Measurements from ENCODE around the gene NAALADL2.

NAALADL2 gene

DNA sequence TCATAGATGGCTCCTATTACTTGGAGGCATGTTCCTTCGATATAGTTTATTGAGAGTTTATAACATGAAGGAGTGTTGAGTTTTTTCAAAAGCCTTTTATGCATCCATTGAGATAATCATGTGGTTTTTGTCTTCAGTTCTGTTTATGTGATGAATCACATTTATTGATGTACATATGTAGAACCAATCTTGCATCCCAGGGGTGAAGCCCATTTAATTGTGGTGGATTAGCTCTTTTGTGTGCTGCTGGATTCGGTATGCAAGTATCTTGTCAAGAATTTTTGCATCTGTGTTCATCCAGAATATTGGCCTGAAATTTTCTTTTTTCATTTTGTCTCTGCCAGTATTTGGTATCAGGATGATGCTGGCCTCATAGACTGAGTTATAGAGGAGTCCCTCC is 81.0 kb downstream of the NAALADL2 start:
- no peaks in the 10 kb centered on the region for H3K36me3 ChIP-seq (ENCODE audit: control insufficient read depth in 1 of 2, insufficient read depth in 2 of 2, low read length in 2 of 2)
- H3K4me2 ChIP-seq (ENCODE audit: low read length), result no peak overlapping the region
- H3K9me3 ChIP-seq (ENCODE audit: insufficient read depth, low read depth, low read length), result no peaks in the 10 kb centered on the region
- no peak overlapping the region for H2BK5ac ChIP-seq (ENCODE audit: low read depth, low read length, poor library complexity)
- no peaks in the 10 kb centered on the region for H3K79me1 ChIP-seq (ENCODE audit: low read length)
- no peak for DNase-seq
- H2BK12ac ChIP-seq (ENCODE audit: low read length), result no peak overlapping the region
- H3K9ac ChIP-seq (ENCODE audit: low read length), result no peak overlapping the region
- H3K27me3 ChIP-seq (ENCODE audit: insufficient read depth, low read length), result no peaks in the 10 kb centered on the region
- H3K79me2 ChIP-seq (ENCODE audit: control insufficient read depth, insufficient read depth, low read length, poor library complexity), result no peaks in the 10 kb centered on the region
- no peaks in the 10 kb centered on the region for H3K4me1 ChIP-seq (ENCODE audit: control insufficient read depth in 1 of 2, insufficient read depth in 2 of 2, low read length in 2 of 2)
- H3K18ac ChIP-seq (ENCODE audit: low read length), result no peak overlapping the region
- WGBS (ENCODE audit: extremely low coverage, insufficient coverage, insufficient read length), result no CpG with 5 or more reads among the region's 2 CpGs
- H2AK5ac ChIP-seq (ENCODE audit: low read length), result no peak overlapping the region
- no peak overlapping the region for H3K14ac ChIP-seq (ENCODE audit: low read length)
- H3K23ac ChIP-seq (ENCODE audit: low read length), result no peak overlapping the region
- no peak overlapping the region for H3K4me3 ChIP-seq (ENCODE audit: low read depth, low read length)
- no peak overlapping the region for H4K8ac ChIP-seq (ENCODE audit: low read depth, low read length)
- H2AFZ ChIP-seq (ENCODE audit: insufficient read depth, low read length, poor library complexity), result no peak overlapping the region
- H3K4ac ChIP-seq (ENCODE audit: low read depth, low read length), result no peak overlapping the region
- H2BK120ac ChIP-seq (ENCODE audit: insufficient read depth, low read length, poor library complexity), result no peak overlapping the region
- no peak overlapping the region for H3K27ac ChIP-seq (ENCODE audit: low read depth, low read length)
- no peak overlapping the region for H4K12ac ChIP-seq (ENCODE audit: low read depth, low read length)
- H4K91ac ChIP-seq (ENCODE audit: low read depth, low read length), result no peak overlapping the region

DNA sequence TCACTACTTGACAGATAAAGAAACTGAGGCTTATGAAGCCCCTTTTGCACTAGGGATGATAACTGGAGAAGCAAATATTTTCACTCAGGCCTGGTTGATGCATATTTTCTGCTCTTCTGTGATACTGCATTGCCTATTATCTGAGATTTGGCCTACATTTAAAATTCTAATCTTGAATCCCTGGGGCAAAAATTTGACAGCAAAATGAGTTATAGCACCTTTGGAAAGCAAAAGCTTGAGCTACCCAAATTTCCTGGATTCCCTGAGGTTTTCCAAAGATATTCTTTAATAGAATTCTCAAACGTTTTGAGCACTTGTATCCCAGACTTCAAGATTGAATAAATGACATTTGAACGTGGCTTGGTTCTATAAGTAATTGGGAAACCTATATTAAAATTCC is 86.1 kb downstream of the NAALADL2 start:
- DNase-seq, result no peak
- no peak overlapping the region for H3K9ac ChIP-seq (ENCODE audit: low read length)
- no peak overlapping the region for H3K18ac ChIP-seq (ENCODE audit: low read length)
- no peak overlapping the region for H2AK5ac ChIP-seq (ENCODE audit: low read length)
- H4K8ac ChIP-seq (ENCODE audit: low read depth, low read length), result no peak overlapping the region
- no peaks in the 10 kb centered on the region for H3K27me3 ChIP-seq (ENCODE audit: insufficient read depth, low read length)
- no CpG with 5 or more reads among the region's 2 CpGs for WGBS (ENCODE audit: extremely low coverage, insufficient coverage, insufficient read length)
- H3K79me2 ChIP-seq (ENCODE audit: control insufficient read depth, insufficient read depth, low read length, poor library complexity), result no peaks in the 10 kb centered on the region
- H3K36me3 ChIP-seq (ENCODE audit: control insufficient read depth in 1 of 2, insufficient read depth in 2 of 2, low read length in 2 of 2), result no peaks in the 10 kb centered on the region
- no peak overlapping the region for H3K4me3 ChIP-seq (ENCODE audit: low read depth, low read length)
- H3K4ac ChIP-seq (ENCODE audit: low read depth, low read length), result no peak overlapping the region
- no peak overlapping the region for H3K4me2 ChIP-seq (ENCODE audit: low read length)
- H2BK12ac ChIP-seq (ENCODE audit: low read length), result no peak overlapping the region
- H3K79me1 ChIP-seq (ENCODE audit: low read length), result no peaks in the 10 kb centered on the region
- H4K91ac ChIP-seq (ENCODE audit: low read depth, low read length), result no peak overlapping the region
- no peaks in the 10 kb centered on the region for H3K4me1 ChIP-seq (ENCODE audit: control insufficient read depth in 1 of 2, insufficient read depth in 2 of 2, low read length in 2 of 2)
- H3K27ac ChIP-seq (ENCODE audit: low read depth, low read length), result no peak overlapping the region
- no peak overlapping the region for H2AFZ ChIP-seq (ENCODE audit: insufficient read depth, low read length, poor library complexity)
- no peak overlapping the region for H3K23ac ChIP-seq (ENCODE audit: low read length)
- no peak overlapping the region for H3K14ac ChIP-seq (ENCODE audit: low read length)
- no peaks in the 10 kb centered on the region for H3K9me3 ChIP-seq (ENCODE audit: insufficient read depth, low read depth, low read length)
- no peak overlapping the region for H4K12ac ChIP-seq (ENCODE audit: low read depth, low read length)
- H2BK120ac ChIP-seq (ENCODE audit: insufficient read depth, low read length, poor library complexity), result no peak overlapping the region
- no peak overlapping the region for H2BK5ac ChIP-seq (ENCODE audit: low read depth, low read length, poor library complexity)

DNA sequence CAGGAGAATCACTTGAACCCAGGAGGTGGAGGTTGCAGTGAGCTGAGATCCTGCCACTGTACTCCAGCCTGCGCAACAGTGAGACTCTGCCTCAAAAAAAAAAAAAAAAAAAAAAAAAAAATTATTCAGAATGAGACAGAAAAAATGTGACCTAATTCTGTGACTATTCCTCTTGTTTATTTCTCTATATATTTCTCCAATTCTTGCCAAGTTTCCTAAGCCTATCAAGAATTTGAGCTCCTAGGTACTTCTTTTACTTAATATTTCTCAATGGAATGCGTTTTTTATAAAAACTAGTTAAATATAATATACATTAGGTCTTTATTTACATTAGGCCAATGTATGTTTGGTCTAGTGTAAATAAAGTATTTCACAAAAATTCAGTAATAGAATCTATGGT is 86.8 kb downstream of the NAALADL2 start:
- Histone ChIP-seq H3K4me1 (ENCODE audit: control insufficient read depth in 1 of 2, insufficient read depth in 2 of 2, low read length in 2 of 2) (no peaks in the 10 kb centered on the region), H3K18ac (ENCODE audit: low read length) (no peak overlapping the region), H3K36me3 (ENCODE audit: control insufficient read depth in 1 of 2, insufficient read depth in 2 of 2, low read length in 2 of 2) (no peaks in the 10 kb centered on the region), H3K4me2 (ENCODE audit: low read length) (no peak overlapping the region), H4K12ac (ENCODE audit: low read depth, low read length) (no peak overlapping the region), H3K23ac (ENCODE audit: low read length) (no peak overlapping the region), H2AFZ (ENCODE audit: insufficient read depth, low read length, poor library complexity) (no peak overlapping the region), H4K8ac (ENCODE audit: low read depth, low read length) (no peak overlapping the region), H3K4ac (ENCODE audit: low read depth, low read length) (no peak overlapping the region), H2AK5ac (ENCODE audit: low read length) (no peak overlapping the region), H3K14ac (ENCODE audit: low read length) (no peak overlapping the region), H3K9me3 (ENCODE audit: insufficient read depth, low read depth, low read length) (no peaks in the 10 kb centered on the region), H3K27ac (ENCODE audit: low read depth, low read length) (no peak overlapping the region), H4K91ac (ENCODE audit: low read depth, low read length) (no peak overlapping the region), H3K27me3 (ENCODE audit: insufficient read depth, low read length) (no peaks in the 10 kb centered on the region), H3K79me2 (ENCODE audit: control insufficient read depth, insufficient read depth, low read length, poor library complexity) (no peaks in the 10 kb centered on the region), H2BK5ac (ENCODE audit: low read depth, low read length, poor library complexity) (no peak overlapping the region), H3K9ac (ENCODE audit: low read length) (no peak overlapping the region), H2BK12ac (ENCODE audit: low read length) (no peak overlapping the region), H2BK120ac (ENCODE audit: insufficient read depth, low read length, poor library complexity) (no peak overlapping the region), H3K4me3 (ENCODE audit: low read depth, low read length) (no peak overlapping the region), H3K79me1 (ENCODE audit: low read length) (no peaks in the 10 kb centered on the region)
- no CpG with 5 or more reads among the region's 2 CpGs for WGBS (ENCODE audit: extremely low coverage, insufficient coverage, insufficient read length)
- DNase-seq, result no peak

DNA sequence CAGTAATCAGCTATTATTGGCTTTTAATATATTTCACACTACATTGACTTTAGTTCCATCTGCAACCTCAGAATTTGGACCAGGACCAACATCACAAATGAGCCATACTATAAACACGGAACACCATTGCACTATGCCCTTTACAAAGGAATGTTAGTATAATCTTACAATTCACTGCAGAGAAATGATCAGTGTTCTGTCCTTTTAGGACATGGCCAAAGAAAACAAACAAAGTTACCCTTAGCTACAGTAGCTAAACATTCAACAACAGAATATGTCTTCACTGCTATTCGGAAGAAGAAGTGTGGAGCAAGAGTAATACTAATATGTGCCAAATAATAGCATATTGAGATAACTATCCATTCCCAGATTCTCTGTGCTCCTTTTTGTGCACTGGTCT is 90.4 kb downstream of the NAALADL2 start:
- no peak overlapping the region for H2AFZ ChIP-seq (ENCODE audit: insufficient read depth, low read length, poor library complexity)
- no peak overlapping the region for H3K4me3 ChIP-seq (ENCODE audit: low read depth, low read length)
- no peaks in the 10 kb centered on the region for H3K4me1 ChIP-seq (ENCODE audit: control insufficient read depth in 1 of 2, insufficient read depth in 2 of 2, low read length in 2 of 2)
- no peaks in the 10 kb centered on the region for H3K9me3 ChIP-seq (ENCODE audit: insufficient read depth, low read depth, low read length)
- H3K79me1 ChIP-seq (ENCODE audit: low read length), result no peaks in the 10 kb centered on the region
- no peak overlapping the region for H2BK12ac ChIP-seq (ENCODE audit: low read length)
- H2BK5ac ChIP-seq (ENCODE audit: low read depth, low read length, poor library complexity), result no peak overlapping the region
- H3K14ac ChIP-seq (ENCODE audit: low read length), result no peak overlapping the region
- no peak overlapping the region for H2BK120ac ChIP-seq (ENCODE audit: insufficient read depth, low read length, poor library complexity)
- no peak overlapping the region for H2AK5ac ChIP-seq (ENCODE audit: low read length)
- no CpG with 5 or more reads among the region's 2 CpGs for WGBS (ENCODE audit: extremely low coverage, insufficient coverage, insufficient read length)
- H3K27me3 ChIP-seq (ENCODE audit: insufficient read depth, low read length), result no peaks in the 10 kb centered on the region
- H4K12ac ChIP-seq (ENCODE audit: low read depth, low read length), result no peak overlapping the region
- no peak overlapping the region for H4K91ac ChIP-seq (ENCODE audit: low read depth, low read length)
- H3K23ac ChIP-seq (ENCODE audit: low read length), result no peak overlapping the region
- H4K8ac ChIP-seq (ENCODE audit: low read depth, low read length), result no peak overlapping the region
- no peak overlapping the region for H3K27ac ChIP-seq (ENCODE audit: low read depth, low read length)
- no peaks in the 10 kb centered on the region for H3K36me3 ChIP-seq (ENCODE audit: control insufficient read depth in 1 of 2, insufficient read depth in 2 of 2, low read length in 2 of 2)
- no peak overlapping the region for H3K4ac ChIP-seq (ENCODE audit: low read depth, low read length)
- no peaks in the 10 kb centered on the region for H3K79me2 ChIP-seq (ENCODE audit: control insufficient read depth, insufficient read depth, low read length, poor library complexity)
- no peak overlapping the region for H3K9ac ChIP-seq (ENCODE audit: low read length)
- no peak overlapping the region for H3K4me2 ChIP-seq (ENCODE audit: low read length)
- DNase-seq, result peak in 1 of 2 donors; percentile 45
- no peak overlapping the region for H3K18ac ChIP-seq (ENCODE audit: low read length)

Measured in trophoblast cell (in vitro differentiated cells and primary cell).